ENCODE data around the gene HLCS. TPM values are rescaled to one million over a fixed set of nuclear protein-coding genes. Genes with fewer than 3 reads are reported as not detected.

HLCS gene
- total and polyA plus RNA-seq, 7 donors = 3.0 to 26.0 (median 12.5) TPM

GRCh38 chr21:36706482-36706852, 260.0 kb downstream of the HLCS start:
- 5% methylated on average over 13 of the region's 13 CpGs for WGBS, 2 donors
- intact Hi-C loops (cut with DNase I) = no loop called here
- Histone ChIP-seq H3K27ac (no peak overlapping the region), H3K9me3 (no peaks in the 10 kb centered on the region), H3K4me3 (no peak overlapping the region), H3K36me3 (no peaks in the 10 kb centered on the region), H3K4me1 (peaks cover 0 to 58% (median 50%) of the 10 kb centered on the region in 4 donors), H3K27me3 (peaks cover 72 to 100% (median 97%) of the 10 kb centered on the region in 3 donors)
- TF ChIP-seq EP300 (IDR thresholded peaks at IDR 0.05) (no peak), POLR2A (IDR thresholded peaks at IDR 0.05) (no peak)
- TF ChIP-seq, protein P1, sequence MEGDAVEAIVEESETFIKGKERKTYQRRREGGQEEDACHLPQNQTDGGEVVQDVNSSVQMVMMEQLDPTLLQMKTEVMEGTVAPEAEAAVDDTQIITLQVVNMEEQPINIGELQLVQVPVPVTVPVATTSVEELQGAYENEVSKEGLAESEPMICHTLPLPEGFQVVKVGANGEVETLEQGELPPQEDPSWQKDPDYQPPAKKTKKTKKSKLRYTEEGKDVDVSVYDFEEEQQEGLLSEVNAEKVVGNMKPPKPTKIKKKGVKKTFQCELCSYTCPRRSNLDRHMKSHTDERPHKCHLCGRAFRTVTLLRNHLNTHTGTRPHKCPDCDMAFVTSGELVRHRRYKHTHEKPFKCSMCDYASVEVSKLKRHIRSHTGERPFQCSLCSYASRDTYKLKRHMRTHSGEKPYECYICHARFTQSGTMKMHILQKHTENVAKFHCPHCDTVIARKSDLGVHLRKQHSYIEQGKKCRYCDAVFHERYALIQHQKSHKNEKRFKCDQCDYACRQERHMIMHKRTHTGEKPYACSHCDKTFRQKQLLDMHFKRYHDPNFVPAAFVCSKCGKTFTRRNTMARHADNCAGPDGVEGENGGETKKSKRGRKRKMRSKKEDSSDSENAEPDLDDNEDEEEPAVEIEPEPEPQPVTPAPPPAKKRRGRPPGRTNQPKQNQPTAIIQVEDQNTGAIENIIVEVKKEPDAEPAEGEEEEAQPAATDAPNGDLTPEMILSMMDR (IDR thresholded peaks at IDR 0.05) = no peak
- DNase-seq = no peak

DNA sequence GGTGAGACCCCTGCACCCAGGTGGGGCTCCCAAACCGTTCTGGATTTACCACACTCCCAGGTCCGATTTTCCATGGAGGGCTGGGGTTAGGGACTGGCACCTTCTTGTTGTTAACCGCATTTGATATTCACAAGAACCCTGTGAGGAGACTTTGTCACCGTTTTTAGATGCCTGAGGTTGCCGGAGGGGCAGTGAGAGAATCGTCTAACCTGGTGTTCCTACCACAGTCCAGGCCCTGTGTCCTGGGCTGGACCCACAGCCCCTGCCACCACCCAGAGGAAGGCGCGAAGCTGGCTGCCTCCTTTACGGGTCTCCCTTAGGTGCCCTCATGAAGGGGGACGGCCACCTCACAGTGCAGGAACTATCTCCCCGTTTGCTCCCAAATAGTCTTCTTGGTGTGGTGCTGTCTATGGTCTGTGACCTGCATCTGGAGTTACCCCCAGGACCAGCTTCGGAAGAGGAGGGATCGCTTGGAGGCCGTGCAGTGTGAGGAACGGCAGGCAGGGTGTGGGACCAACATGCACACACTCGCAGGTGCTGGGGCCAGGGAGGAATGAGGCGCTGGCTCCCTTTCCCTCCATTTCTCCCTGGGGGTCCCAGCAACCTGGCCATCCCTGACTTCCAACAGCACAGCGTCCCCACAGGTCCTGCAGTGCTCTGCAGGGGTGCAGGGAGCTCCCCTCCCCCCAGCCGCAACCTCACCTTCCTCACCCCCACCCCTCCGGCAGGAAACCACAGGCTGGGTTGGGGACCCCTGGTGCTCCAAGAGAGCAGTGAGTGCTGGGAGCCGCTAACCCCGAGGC, 260.6 kb downstream of the HLCS start:
- H3K36me3 ChIP-seq = no peaks in the 10 kb centered on the region
- no peak overlapping the region for H3K4me3 ChIP-seq
- H3K4me1 ChIP-seq = peaks cover 0 to 64% (median 55%) of the 10 kb centered on the region in 4 donors
- H3K9me3 ChIP-seq = no peaks in the 10 kb centered on the region
- WGBS, 2 donors = 5 to 9% methylated on average over 22 of the region's 22 CpGs
- H3K27me3 ChIP-seq = peaks cover 78 to 100% (median 97%) of the 10 kb centered on the region in 3 donors
- H3K27ac ChIP-seq = no peak overlapping the region
- intact Hi-C loops (cut with DNase I) = no loop called here
- no peak for DNase-seq
- TF ChIP-seq POLR2AphosphoS5 (IDR thresholded peaks at IDR 0.05) (no peak), EP300 (IDR thresholded peaks at IDR 0.05) (no peak), POLR2A (IDR thresholded peaks at IDR 0.05) (no peak)
- TF ChIP-seq, protein P1 (IDR thresholded peaks at IDR 0.05) = no peak

DNA sequence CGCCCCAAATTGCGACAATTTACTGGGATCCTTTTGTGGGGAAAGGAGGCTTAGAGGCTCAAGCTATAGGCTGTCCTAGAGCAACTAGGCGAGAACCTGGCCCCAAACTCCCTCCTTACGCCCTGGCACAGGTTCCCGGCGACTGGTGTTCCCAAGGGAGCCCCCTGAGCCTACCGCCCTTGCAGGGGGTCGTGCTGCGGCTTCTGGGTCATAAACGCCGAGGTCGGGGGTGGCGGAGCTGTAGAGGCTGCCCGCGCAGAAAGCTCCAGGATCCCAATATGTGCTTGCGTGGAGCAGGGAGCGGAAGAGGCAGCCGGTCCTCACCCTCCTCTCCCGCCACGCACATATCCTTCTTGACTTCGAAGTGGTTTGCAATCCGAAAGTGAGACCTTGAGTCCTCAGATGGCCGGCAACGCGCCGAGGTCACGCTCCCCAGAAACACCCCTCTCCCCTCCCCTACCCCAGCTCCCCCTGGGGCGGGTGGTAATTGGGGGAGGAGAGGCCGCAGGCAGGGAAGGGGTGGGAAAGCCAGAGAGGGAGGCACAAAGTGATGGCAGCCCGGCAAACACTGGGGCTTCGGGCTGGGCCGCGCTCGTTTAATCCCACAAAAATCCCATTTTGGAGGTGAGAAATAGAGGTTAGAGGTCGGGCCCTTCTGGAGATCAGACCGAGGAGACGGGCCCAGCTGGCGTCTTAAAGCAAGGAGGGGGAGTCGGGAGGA, 261.4 kb downstream of the HLCS start:
- H3K4me1 ChIP-seq = peaks cover 0 to 70% (median 60%) of the 10 kb centered on the region in 4 donors
- peak overlapping the region in 1 of 4 donors; percentile 11 for H3K4me3 ChIP-seq

DNA sequence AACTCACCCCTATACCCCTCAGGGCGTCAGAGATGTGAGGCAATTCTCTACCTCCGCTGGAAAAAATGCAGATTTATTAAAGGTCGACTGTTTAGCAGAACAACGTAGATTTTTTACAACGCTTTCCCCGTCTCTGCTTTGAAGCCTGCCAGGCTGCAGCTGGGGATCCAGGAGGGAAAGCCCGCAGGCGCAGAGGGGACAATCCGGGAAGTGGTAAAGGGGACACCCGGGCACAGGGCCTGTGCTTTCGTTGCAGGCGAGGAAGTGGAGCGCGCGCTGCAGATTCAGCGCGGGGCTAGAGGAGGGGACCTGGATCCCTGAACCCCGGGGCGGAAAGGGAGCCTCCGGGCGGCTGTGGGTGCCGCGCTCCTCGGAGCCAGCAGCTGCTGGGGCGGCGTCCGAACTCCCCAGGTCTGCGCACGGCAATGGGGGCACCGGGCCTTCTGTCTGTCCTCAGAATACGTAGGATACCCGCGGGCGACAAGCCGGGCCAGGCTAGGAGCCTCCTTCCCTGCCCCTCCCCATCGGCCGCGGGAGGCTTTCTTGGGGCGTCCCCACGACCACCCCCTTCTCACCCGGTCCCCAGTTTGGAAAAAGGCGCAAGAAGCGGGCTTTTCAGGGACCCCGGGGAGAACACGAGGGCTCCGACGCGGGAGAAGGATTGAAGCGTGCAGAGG, 262.1 kb downstream of the HLCS start:
- Histone ChIP-seq H3K27me3 (peaks cover 76 to 100% (median 96%) of the 10 kb centered on the region in 3 donors), H3K4me1 (peaks cover 0 to 71% (median 64%) of the 10 kb centered on the region in 4 donors)

More for the DNA sequence above, 261.4 kb downstream of the HLCS start:
- Histone ChIP-seq H3K36me3 (no peaks in the 10 kb centered on the region), H3K27me3 (peaks cover 76 to 100% (median 96%) of the 10 kb centered on the region in 3 donors), H3K27ac (no peak overlapping the region), H3K9me3 (no peaks in the 10 kb centered on the region)
- 5 to 10% methylated on average over 39 of the region's 39 CpGs for WGBS, 2 donors
- peak; percentile 41 for DNase-seq
- TF ChIP-seq POLR2A (IDR thresholded peaks at IDR 0.05) (no peak), POLR2AphosphoS5 (IDR thresholded peaks at IDR 0.05) (no peak), EP300 (IDR thresholded peaks at IDR 0.05) (no peak)
- TF ChIP-seq, protein P1 (IDR thresholded peaks at IDR 0.05) = no peak
- intact Hi-C loops (cut with DNase I) = no loop called here

More for the DNA sequence above, 262.1 kb downstream of the HLCS start:
- WGBS, 2 donors = 4 to 8% methylated on average over 49 of the region's 49 CpGs
- no peaks in the 10 kb centered on the region for H3K9me3 ChIP-seq
- no peak overlapping the region for H3K27ac ChIP-seq
- TF ChIP-seq, protein P1 (IDR thresholded peaks at IDR 0.05) = no peak
- TF ChIP-seq EP300 (IDR thresholded peaks at IDR 0.05) (no peak), POLR2A (IDR thresholded peaks at IDR 0.05) (no peak), POLR2AphosphoS5 (IDR thresholded peaks at IDR 0.05) (no peak)
- H3K36me3 ChIP-seq = no peaks in the 10 kb centered on the region
- intact Hi-C loops (cut with DNase I) = no loop called here
- H3K4me3 ChIP-seq = peak overlapping the region in 1 of 4 donors; percentile 11
- DNase-seq = peak; percentile 56

Data from sigmoid colon (tissue), 7 donors.